ENCODE data around the gene LAMA5.

LAMA5 gene

DNA sequence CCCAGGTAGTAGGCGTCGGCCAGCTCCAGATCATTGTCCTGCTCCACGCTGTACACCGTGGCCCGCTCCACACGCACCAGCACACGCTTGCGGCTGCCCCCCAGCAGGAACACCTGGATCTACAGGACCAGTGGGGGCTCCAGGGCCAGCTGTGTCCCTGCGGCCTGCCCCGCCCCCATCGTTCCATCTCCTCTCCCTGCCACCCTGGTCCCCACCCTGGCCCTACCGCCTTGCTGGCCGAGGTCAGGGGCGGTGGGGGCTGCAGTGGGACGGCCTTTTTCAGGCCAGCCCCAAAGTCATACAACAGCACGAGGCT is 54.5 kb downstream of the LAMA5 start:
- no peak for DNase-seq

DNA sequence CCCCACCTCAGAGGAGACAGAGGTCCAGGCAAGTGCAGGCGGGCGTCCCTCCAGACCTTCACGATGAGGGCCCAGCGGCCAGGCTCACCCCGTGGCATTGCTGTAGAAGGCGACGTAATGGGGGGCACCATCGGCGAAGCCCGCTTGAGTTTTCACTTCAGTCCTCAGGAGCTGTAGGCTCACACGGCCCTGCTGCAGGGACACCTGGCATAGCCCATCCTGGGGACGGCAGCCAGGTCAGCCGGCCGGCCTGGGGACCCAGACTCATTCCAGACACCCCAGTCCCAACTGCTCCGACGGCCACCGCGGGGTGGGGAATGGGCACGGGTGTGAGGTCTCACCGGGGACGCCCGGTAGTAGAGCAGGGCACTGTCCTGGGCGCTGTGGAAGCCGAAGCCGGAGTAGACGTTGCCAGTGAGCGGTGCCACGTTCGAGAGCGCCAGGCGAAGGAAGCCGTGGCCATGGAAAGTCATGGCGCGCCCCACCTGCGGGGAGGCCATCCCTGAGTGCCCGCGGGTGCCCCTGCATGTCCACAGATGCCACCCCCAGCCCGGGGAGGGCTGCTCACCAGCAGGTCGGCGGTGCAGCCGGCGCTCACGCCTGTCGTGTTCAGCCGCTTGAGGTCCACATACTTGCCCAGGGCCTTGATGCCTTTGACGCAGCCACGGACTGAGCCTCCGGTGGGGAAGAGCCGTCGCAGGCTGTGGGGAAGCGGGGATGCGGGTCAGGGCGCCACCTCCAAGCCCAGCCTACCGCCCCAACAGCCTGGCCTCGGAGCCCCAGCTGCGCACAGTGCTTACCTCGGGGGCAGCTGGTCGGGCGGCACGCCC is 55.1 kb downstream of the LAMA5 start:
- no peak for DNase-seq

DNA sequence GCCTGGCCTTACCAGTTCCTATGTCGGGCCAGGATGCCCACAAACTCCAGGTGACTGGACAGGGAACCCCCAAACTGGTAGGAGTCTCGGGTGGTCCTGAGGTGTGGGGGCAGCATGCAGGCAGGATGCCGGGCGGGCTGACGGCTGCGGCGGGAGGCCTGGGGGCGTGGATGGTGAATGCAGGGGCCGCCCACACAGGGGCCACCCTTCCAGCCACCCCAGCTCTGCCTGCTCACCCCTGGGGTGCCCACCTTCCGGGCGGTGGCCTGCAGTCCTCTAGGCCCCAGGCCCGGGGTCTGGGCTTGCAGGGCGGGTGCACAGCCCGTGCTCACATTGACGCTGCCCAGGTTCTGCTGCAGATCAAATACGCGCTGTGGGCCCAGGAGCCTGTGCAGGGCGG is 56.0 kb downstream of the LAMA5 start:
- DNase-seq: no peak

DNA sequence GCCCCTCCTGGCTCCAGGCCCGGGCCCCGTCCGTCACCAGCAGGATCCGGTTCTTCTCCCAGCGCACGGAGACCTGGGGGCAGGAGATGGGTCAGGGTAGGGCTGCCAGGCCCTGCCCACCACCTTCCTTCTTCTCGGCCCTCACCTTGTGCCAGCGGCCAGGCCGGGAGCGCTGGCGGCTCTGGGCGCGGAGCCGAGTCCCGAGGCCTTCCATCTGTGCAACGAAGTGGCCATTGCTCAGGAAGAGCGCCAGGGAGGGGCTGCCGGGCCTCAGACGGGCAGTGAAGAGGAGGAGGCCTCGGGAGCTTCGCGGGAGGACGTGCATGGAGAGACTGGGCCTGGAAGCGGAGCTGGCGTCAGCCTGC is 56.4 kb downstream of the LAMA5 start:
- no peak for DNase-seq

DNA sequence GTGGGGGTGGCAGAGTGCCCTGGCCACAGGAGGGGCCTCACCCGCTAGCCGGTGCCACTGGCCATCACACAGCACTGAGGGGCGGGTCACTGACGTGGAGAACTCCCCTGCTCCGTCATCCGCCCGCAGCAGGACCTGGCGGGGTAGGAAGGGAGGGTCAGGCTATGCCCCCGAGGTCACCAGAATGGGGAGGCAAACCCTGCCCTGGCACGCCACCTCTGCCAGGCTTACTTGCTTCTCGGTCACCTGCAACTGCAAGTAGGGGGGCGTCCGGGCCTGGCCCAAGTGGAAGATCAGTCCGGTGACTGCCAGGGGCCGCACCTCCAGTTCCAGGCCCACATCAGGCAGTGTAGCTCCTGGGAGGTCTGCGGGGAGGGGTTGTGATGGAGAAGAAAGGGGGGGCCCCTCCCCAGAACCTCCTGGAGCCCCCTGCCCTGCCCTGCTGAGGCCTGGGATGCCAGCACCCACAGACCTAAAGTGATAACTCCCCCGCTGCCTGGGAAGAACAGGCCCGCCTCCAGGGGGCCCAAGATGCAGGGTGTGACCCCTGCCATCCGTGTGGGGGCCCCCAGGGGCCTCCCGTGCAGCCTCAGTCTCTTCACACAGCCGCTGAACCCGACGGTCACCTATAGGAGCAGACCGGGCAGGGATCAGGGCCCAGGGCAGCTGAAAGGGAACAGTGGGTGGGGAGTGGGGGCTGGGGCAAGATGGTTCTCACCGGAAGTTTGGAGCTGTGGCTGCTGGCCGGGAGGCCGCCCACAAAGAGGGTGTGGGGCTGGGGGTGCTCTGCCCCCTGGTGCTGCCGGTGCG is 57.0 kb downstream of the LAMA5 start:
- DNase-seq: no peak

DNA sequence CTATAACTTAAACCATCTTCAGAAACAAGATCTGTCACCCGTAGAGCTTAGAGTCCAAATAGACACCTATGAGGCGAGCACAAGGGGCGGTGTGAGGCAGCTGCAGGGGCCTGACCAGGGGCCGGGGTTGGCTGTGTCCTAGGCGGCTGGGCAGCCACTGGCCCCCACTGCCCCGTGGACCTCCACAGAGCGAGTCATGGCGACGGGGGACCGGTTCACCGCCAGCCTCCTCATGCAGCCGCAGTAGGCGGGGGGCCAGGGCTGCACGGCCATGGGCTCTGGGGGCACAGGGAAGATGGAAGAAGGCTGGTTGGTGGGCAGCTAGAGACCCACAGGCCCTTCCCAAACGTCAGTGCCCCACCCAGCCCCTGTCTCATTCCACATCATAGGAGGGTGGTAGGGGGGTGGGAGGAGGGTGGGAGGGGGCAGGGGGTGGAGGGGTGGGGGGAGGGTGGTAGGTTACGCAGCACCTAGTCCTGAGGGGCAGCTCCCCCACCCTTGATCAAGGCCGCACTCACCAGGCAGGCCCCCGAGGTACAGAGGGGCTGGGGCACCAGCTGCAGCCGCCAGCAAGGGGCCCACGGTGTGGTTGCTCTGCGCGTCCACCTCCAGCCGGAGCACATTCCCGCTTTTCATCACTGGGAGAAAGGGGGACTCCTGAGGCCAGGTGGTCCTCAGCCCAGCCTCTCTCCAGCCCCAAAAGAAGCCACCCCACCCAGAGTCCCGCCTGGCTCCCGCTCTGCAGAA is 57.7 kb downstream of the LAMA5 start:
- DNase-seq: no peak

DNA sequence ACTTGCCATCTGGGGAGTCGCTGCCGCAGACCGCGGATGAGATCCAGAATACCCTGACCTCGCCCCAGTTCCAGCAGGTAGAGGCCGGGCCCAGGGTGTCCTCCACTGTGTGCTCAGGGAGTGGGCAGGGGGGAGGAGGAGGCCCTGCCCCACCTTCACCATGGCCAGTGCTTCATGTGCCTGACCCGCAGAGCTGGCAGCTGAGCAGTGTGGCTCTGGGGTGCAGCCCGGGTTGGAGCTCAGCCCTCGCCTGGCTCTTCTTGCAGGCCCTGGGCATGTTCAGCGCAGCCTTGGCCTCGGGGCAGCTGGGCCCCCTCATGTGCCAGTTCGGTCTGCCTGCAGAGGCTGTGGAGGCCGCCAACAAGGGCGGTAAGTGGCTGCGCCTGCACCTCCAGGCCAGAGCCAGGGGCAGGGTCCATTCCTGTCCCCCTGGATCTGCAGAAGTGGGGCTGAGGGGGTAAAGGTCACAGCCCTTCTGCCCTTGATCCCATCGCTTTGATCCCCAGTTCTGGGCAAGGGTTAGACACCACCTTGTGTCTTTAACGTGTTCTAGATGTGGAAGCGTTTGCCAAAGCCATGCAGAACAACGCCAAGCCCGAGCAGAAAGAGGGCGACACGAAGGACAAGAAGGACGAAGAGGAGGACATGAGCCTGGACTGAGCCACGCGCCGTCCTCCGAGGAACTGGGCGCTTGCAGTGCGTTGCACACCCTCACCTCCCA is 58.9 kb downstream of the LAMA5 start:
- DNase-seq: no peak

DNA sequence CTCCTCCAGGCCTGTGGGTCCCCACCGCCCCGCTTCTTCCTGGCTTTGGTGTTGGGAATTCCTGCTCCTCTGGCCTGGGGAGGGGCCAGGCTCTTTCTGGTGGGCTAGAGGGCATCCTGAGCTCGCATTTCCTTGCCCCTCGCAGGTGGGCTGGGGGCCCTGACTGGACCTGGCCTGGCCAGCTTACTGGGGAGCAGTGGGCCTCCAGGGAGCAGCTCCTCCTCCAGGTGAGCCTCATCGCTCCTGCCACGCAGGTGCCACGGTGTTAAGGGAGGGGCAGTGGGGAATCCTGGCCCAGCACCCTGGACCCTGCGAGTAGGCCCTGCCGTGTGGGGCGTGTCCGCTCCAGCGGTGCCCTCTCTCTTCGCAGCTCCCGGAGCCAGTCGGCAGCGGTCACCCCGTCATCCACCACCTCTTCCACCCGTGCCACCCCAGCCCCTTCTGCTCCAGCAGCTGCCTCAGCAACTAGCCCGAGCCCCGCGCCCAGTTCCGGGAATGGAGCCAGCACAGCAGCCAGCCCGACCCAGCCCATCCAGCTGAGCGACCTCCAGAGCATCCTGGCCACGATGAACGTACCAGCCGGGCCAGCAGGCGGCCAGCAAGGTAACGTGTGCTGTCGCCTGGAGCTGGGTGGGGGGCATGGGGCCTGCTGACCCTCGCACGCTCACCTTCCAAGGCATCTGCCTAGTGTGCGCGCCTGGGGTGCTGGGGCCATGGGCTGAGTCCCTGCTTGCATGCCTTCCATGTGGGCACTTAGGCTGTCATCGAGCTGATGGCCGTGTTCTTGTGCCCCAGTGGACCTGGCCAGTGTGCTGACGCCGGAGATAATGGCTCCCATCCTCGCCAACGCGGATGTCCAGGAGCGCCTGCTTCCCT is 59.6 kb downstream of the LAMA5 start:
- no peak for DNase-seq

DNA sequence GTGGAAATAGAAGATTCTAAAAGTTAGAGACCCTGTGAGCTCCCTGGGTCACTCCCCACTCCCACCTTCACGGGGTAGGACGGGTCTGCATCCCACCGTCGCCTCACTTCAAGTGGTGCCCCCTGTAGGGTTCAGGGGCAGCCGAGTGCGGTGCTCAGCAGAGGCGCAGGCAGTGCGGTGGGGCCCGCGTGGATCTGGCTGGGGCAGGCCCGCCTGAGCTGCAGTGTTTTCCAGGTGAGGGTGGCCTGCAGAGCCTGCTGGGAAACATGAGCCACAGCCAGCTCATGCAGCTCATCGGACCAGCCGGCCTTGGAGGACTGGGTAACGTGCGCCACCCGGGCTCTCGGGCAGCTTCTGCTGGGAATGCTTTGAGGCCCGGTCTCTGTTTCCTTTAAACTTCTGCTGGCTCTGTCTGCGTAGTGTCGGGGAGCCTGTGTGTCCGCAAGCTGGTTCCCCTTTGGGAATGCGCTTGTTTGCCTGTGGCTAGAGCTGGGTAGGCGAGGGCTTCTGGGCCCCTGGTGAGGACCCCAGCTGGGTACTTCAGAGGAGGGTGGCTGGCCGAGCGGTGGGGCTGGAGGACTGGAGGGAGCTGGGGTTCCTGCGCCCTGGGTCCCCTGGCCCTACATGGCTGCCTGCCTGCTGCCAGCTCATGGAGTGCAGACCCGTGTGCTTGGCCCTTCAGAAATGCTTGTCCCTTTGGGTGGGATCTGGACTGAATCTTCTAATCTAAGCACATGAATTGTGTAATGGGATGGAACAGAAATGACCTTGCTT is 60.5 kb downstream of the LAMA5 start:
- DNase-seq: no peak

DNA sequence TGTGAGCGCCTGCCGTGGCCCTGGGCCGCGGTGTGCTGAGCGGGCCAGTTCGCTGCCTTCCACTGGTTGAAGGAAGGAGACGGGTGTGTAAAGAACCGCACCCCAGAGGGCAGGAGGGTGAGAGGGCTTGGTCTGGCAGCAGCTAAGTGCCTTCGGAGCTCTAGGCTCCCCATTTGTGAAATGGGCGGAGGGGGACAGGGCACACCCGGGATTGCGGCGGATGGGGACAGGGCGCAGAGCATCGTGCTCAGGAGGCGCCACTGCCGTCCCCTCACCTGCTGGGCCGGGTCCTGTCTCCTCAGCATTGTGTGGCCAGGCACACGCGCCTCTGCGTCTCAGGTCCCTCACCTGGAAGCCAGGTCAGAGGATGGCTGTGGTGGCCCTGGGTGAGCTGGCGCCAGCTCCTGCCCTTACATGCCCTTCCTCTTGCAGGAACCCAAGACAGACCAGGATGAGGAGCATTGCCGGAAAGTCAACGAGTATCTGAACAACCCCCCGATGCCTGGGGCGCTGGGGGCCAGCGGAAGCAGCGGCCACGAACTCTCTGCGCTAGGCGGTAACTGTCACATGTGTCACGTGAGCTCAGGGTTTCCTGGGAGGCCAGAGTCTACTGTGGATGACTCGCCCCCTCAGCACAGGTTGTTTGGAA is 61.2 kb downstream of the LAMA5 start:
- DNase-seq: no peak

DNA sequence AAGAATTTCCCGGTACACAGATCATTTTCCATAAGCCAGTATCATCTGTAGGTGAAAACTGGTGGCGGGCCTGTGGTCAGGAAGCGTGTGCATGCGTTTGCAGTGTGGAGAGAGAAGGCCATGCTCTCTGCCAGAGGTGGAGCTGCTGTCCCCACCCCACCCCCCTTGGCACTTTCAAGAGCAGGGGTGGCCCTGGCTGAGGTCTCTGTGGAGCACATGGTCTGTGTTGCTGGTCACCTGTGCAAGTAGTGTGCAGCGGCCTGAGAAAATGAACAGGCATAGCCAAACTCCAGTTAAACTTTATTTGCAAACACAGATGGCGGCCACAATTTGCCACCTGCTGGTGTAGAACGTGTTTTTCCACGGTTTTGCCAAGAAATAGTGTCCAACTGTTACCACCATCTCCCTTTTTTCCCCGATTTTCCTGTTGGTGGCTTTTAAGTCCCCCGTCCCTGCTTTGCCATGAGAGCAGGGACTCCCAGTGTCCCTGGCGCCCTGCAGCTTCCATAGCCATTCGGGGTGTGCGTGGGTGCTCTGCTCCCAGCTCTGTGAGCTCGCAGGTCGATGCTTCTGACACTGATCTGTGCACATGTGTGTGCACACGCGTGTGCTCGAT is 61.9 kb downstream of the LAMA5 start:
- no peak for DNase-seq

DNA sequence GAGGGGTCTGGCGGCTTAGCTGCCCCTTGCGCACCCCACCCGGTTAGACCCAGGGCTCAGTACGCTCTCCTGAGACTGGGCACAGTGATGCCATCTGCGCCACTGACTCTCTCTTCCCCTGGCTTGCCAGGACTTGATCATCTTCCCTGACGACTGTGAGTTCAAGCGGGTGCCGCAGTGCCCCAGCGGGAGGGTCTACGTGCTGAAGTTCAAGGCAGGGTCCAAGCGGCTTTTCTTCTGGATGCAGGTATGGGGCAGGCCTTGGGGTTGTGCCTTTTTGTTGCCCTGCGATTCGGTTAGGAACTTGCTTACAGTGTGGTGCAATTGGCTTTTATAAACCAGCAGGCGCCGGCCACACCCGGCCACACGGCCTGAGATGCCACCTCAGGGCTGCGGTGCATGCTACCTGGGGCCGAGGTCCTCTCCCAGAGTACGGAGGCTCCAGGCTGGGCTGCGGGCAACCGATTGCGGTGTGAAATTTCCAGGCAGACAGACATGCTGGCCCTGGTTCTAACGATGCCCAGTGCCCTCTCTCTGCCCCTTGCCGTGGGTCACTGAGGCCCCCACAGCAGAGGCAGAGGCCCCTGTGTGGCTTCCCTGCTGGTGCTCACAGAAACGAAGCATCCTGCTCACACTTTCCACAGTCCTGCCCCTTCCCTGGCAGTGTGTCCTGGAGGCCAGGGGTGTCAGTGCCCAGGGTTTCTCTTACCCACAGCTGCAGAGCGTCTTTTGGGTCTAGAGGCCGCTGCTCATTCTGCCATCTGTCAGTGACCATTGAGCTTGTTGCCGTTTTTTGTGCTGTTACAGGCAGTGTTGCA is 62.6 kb downstream of the LAMA5 start:
- no peak for DNase-seq

DNA sequence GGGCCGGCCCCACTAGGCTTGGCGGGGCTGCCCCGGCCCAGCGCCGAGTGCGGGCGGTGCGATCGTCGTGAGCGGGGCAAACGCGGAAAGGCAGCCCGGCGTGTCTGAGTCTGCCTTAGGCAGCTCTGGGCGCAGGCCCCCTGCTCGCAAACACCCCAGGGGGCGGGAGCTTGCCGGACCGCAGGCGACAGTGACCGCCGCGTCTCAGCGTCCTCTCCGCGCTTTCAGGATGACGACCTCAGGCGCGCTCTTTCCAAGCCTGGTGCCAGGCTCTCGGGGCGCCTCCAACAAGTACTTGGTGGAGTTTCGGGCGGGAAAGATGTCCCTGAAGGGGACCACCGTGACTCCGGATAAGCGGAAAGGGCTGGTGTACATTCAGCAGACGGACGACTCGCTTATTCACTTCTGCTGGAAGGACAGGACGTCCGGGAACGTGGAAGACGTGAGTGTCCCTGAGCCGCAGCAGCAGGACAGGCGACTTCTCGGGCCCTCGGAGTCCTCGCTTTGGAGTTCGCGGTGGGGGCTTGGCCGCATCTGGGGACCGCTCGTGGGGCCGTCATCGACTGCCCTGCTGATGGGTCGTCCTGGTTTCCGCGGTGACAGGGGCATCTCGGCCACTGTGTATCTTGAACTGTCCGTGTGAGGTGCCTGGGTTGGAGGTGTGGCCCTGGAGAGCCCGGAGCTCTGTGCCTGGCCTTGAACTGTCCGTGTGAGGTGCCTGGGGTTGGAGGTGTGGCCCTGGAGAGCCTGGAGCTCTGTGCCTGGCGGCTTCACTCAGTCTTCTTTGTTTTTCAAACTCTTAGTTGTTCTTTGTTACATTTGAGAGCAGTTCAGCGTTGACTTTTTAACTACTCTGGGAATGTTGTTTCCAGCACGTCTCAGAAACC is 63.5 kb downstream of the LAMA5 start:
- DNase-seq: peak; percentile 26

DNA sequence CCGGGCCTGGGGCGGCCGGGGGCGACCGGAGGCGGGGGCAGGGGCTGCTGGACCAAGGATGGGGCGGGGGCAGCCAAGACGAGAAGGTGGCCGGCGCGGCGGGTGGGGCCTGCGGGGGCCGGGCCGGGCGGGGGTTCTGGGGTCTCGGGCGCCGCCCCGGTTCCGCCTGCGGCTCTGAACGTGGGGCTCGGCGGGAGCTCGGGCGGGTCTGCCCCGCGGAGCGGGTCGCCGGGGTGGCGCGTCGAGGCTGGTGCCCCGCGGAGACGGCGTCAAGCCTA is 64.1 kb downstream of the LAMA5 start:
- no peak for DNase-seq

DNA sequence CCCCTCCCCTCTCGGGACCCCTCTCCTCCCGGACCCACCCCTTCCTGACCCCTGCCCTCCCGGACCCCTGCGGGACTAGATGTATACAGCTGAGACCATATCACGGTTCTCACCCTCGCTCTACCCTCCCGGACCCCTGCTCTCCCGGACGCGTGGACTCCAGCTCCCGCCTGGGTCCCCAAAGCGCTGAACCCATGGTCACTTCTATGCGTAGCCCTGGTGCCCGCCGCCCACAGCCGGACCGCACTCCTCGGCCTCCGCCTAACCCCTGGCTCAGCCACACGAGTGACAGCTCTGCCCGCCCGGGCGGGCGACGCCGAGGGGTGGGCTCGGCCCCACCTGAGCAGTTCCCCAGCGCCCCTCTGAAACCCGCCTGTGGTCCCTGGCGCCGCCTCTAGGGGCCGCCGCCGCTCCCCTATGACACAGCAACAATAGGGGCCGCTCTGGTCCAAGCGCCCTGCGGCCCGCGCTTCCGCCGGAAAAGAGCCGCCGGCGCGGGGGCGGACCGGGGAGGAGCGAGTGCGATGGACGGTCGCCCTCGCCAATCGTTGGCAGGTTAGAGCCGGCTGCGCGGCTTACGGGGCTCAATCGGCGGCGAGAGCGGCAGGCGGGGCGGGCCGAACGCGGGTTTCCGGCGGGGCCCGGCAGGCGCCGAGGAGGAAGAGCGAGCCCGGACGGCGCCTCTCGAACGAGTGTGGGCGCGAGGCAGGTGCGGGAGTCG is 64.6 kb downstream of the LAMA5 start, which contains the start of gene ADRM1:
TSS of gene ADRM1 (plus strand) at position 657 of the 721 bp plus-strand sequence. CDS start 572 bp downstream, outside the sequence.
- DNase-seq: peak; percentile 89

DNA sequence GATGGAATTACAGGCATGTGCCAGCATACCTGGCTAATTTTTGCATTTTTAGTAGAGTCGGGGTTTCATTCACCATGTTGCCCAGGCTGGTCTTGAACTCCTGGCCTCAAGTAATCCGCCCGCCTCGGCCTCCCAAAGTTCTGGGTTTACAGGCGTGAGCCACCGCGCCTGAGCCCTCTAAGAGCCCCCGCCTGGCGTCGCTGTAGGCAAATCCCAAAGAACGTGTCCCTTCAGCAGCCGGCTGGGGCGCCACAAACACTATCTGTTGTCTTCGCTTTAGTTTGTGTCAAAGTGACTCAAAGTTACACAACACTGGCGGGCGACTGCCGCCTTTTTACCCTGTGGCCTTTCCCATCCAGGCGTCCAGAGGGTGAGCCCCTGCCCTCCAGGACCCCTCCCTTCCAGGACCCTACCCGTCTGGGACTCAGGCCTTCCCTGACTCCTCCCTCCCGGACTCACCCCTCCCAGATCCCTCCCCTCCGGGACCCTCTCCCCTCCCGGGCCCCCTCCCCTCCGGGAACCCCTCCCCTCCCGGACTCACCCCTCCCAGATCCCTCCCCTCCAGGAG is 65.3 kb downstream of the LAMA5 start:
- DNase-seq: peak; percentile 75

DNA sequence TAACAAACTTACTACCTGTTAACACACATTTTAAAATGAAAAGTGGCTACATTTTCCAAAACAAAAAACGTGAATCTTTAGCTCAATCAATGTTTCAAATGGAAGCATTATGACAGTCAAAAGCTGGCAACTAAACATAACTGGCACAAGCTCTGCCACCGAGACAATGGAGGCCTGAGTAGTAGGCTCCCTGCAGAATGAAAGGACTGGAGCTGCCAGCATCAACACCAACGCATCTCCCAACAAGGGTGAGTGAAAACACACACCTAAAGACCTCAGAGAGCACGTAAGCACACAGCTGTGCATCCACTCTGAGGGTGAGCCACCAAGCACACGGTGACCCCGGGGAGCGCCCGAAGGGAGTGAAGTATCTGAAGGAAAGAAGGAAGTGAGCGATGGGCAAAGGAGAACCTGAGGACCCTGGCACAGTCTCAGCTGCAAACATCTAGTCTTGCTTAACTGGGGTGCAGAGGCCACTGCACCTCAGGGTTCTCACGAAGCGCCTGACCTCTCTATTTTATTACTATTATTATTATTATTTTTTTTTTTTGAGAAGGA is 65.9 kb downstream of the LAMA5 start:
- DNase-seq: no peak
